GM12878 (cell line): ENCODE measurements around the gene NKAIN4. TPM values are rescaled to one million over a fixed set of nuclear protein-coding genes. Genes with fewer than 3 reads are reported as not detected.

Source experiments
- CREM ChIP-seq: IDR thresholded peaks from 2 replicates; pipeline ENCODE4 v1.6.1; 2014; ENCODE audit warnings: antibody characterized with exemption, low read depth
- CUX1 ChIP-seq: IDR thresholded peaks from 2 replicates; pipeline ENCODE4 v1.6.1; 2012; ENCODE audit warnings: improper control_type of control experiment, low read depth, low read length; ENCODE audit not compliant: insufficient replicate concordance
- EZH2 ChIP-seq: IDR thresholded peaks from 2 replicates; pipeline ENCODE4 v1.6.1; 2012; ENCODE audit warnings: low read depth, mild to moderate bottlenecking, control low read depth, inconsistent platforms, low read length, borderline replicate concordance; ENCODE audit not compliant: control insufficient read depth
- KAT2A ChIP-seq: conservative IDR thresholded peaks from 2 replicates; pipeline ENCODE4 v1.6.1; 2011; ENCODE audit warnings: low read depth, low read length; ENCODE audit not compliant: control insufficient read depth
- PKNOX1 ChIP-seq: fragments of 450-650 bp; IDR thresholded peaks from 2 replicates; pipeline ENCODE4 v1.6.1; 2016; ENCODE audit warnings: mild to moderate bottlenecking
- RUNX3 ChIP-seq: IDR thresholded peaks from 2 replicates; pipeline ENCODE4 v1.6.1; 2012; ENCODE audit warnings: low read length, inconsistent platforms
- SMAD5 ChIP-seq: IDR thresholded peaks from 2 replicates; pipeline ENCODE4 v1.6.1; 2016; ENCODE audit warnings: antibody characterized with exemption, low read depth
- polyA plus RNA-seq, 11 experiments: library from polyadenylated mRNA; depleted of rRNA in 4 of 11; unstranded in 6 of 11; stranded (reverse) in 5 of 11; fragments of >200 nt; fragmentation: Nextera tagmentation in 4 of 11; fragmentation: Illumina TruSeq in 1 of 11; extraction: Ambion mirVana in 4 of 11; extraction: Trizol in 1 of 11; gene quantifications; 1 replicate in 1 of 11; 2 replicates in 10 of 11; pipeline versions ENCODE4 v1.2.1 to v1.2.3, GENCODE V29; 2011 to 2016; ENCODE audit warnings: inconsistent platforms in 2 of 11, missing spikeins in 2 of 11, low read depth in 1 of 11
- total RNA-seq, 4 experiments: library from RNA; depleted of rRNA in 3 of 4; stranded (reverse); fragments of >200 nt in 3 of 4; fragmentation: Illumina TruSeq in 1 of 4; extraction: Trizol in 1 of 4; gene quantifications; 2 replicates each; pipeline versions ENCODE4 v1.2.1 to v1.2.3, GENCODE V29; 2013 to 2021

The NKAIN4 gene
- total and polyA plus RNA-seq, 10 of the 15 experiments (the other 5 are each of a cell fraction or from before 2014, with no cell fraction given): 0.11 TPM; not detected in 9

GRCh38 chr20:63244468-63244867 lies 9.8 kb downstream of the NKAIN4 start (continued):
- TF ChIP-seq CUX1 (no peak), SMAD5 (no peak), KAT2A (no peak), EZH2 (no peak), PKNOX1 (no peak), RUNX3 (no peak), CREM (no peak)
